ENCODE measurements around the gene DSCAML1.

Gene DSCAML1

DNA sequence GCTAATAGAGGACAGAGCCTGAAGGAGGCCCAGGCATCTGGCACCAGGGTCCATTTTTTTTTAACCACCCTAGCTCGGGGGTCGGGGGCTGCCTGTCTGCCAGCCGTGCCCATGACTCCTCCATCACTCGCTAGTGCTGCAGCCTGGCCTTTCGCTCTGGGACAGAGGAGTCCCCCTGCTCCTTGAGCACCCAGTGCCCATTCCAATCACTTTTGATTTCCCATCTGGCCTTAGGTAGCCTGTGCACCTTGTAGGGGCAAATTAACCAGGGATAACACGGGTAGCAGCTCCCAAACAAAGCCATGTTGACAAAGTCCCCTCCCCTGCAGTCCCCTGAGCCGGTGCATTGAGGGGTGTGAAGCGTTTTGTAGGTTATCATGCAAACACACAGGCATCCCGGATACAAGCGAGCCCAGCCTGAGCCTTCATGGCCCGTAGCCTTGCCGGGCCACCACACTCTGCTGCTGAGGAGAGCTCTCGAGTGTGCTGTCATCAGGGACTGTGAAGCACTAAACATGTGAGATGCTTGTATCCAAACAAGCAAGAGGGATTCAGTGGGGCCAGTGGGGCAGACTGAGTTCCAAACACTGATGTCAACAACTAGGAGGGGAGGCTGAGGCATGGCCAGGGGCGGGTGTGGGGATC is 208.7 kb downstream of the DSCAML1 start:
- Histone ChIP-seq H3K27ac (ENCODE audit: low read depth, low read length) (no peak overlapping the region), H3K9ac (ENCODE audit: low read depth, low read length) (no peak overlapping the region), H3K9me3 (ENCODE audit: control insufficient read depth, insufficient read depth, low read length) (no peaks in the 10 kb centered on the region), H3K4me3 (ENCODE audit: low read depth, low read length) (no peak overlapping the region), H3K27me3 (ENCODE audit: control insufficient read depth, insufficient read depth, low read length) (peaks cover 13% of the 10 kb centered on the region), H3K36me3 (ENCODE audit: control insufficient read depth, insufficient read depth, low read length) (no peaks in the 10 kb centered on the region), H3K4me1 (ENCODE audit: control insufficient read depth, insufficient read depth, low read length) (peaks cover 12% of the 10 kb centered on the region)

- no peak overlapping the region for H3K9ac ChIP-seq (ENCODE audit: low read depth, low read length)
- H3K4me1 ChIP-seq (ENCODE audit: control insufficient read depth, insufficient read depth, low read length) = peaks cover 14% of the 10 kb centered on the region
- no peak overlapping the region for H3K27ac ChIP-seq (ENCODE audit: low read depth, low read length)
- no peak overlapping the region for H3K4me3 ChIP-seq (ENCODE audit: low read depth, low read length)
- no peaks in the 10 kb centered on the region for H3K36me3 ChIP-seq (ENCODE audit: control insufficient read depth, insufficient read depth, low read length)
- peaks cover 13% of the 10 kb centered on the region for H3K27me3 ChIP-seq (ENCODE audit: control insufficient read depth, insufficient read depth, low read length)
- no peaks in the 10 kb centered on the region for H3K9me3 ChIP-seq (ENCODE audit: control insufficient read depth, insufficient read depth, low read length)
Observed at GRCh38 chr11:117587416-117587815, 209.6 kb downstream of the DSCAML1 start.

DNA sequence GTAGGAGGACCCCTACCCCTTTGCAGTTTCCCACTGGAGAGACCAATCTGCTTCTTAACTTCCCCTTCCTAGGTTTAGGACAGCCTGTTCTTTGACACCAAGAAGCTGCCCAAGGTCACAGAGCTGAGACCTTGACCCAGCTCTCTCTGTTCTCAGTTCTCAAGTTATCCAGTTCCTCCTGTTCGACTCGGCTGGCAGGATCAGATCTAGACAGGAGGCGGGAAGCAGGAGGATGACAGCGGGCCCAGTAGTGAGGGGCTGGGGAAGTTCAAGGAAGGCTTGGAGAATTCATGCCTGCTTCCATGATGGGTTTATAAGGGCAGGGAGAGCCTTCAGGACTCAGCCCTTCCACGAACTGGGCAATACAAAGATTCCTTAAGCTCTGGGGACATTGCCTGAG is 210.6 kb downstream of the DSCAML1 start:
- peaks cover 13% of the 10 kb centered on the region for H3K27me3 ChIP-seq (ENCODE audit: control insufficient read depth, insufficient read depth, low read length)
- no peak overlapping the region for H3K4me3 ChIP-seq (ENCODE audit: low read depth, low read length)
- no peaks in the 10 kb centered on the region for H3K9me3 ChIP-seq (ENCODE audit: control insufficient read depth, insufficient read depth, low read length)
- no peak overlapping the region for H3K27ac ChIP-seq (ENCODE audit: low read depth, low read length)
- H3K9ac ChIP-seq (ENCODE audit: low read depth, low read length) = no peak overlapping the region
- peaks cover 14% of the 10 kb centered on the region for H3K4me1 ChIP-seq (ENCODE audit: control insufficient read depth, insufficient read depth, low read length)
- no peaks in the 10 kb centered on the region for H3K36me3 ChIP-seq (ENCODE audit: control insufficient read depth, insufficient read depth, low read length)

DNA sequence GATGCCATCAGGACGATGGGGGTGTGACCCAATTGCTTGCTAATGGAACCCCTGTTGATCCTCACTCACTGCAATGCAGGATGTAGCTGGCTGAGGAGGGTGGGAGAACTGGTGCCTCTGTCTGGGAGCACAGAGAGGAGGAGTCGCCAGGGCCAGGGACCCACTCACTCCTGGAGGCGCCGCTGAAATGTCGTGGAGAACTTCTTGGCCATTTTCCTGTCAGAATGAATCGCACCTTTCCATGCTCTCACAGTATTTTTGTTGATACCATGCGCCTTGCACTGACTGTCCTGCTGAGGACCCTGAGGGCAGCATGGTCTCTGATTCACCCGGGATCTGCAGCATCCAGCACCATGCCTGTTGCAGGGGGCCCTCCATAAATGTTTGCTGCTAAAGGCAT is 211.4 kb downstream of the DSCAML1 start:
- Histone ChIP-seq H3K27ac (ENCODE audit: low read depth, low read length) (no peak overlapping the region), H3K4me1 (ENCODE audit: control insufficient read depth, insufficient read depth, low read length) (peaks cover 20% of the 10 kb centered on the region), H3K4me3 (ENCODE audit: low read depth, low read length) (no peak overlapping the region), H3K36me3 (ENCODE audit: control insufficient read depth, insufficient read depth, low read length) (no peaks in the 10 kb centered on the region), H3K9ac (ENCODE audit: low read depth, low read length) (no peak overlapping the region), H3K9me3 (ENCODE audit: control insufficient read depth, insufficient read depth, low read length) (no peaks in the 10 kb centered on the region), H3K27me3 (ENCODE audit: control insufficient read depth, insufficient read depth, low read length) (peaks cover 13% of the 10 kb centered on the region)

DNA sequence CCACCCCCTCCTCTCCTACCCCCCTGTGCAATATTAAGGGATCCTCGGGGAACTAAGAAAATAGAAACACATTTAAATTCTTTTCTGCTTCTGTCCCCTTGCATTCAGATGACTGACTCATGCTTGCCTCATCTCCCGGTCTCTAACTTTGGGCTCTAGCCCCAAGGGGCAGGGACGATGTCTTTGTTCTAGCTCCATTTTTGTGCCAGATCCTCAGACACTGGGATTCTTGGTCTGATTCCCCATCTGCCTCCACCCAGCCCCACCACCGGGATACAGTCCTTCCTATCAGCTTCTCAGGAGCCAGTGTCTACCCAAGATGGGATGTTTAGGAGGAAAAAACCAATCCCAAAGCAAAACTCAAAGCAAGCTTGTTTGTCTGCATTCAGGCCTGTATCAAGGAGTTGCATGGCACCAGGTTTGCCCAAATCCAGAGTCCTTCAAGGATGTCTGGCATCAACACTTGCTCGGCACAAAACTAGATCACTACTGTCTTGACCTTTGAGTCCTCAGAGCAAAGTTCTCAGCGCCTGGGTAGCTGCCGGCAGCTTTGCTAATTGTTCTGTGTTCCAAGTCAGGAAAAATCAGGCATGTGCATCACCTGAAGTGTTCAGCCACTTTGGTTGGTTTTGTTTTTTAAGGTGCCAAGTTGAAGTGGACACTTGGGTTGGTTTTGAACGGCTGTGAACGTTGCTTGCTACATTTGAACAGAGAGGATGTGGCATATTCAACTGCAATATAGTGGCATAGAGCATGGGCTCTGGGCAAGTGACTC is 212.8 kb downstream of the DSCAML1 start:
- Histone ChIP-seq H3K36me3 (ENCODE audit: control insufficient read depth, insufficient read depth, low read length) (no peaks in the 10 kb centered on the region), H3K4me1 (ENCODE audit: control insufficient read depth, insufficient read depth, low read length) (peaks cover 23% of the 10 kb centered on the region), H3K4me3 (ENCODE audit: low read depth, low read length) (no peak overlapping the region), H3K27me3 (ENCODE audit: control insufficient read depth, insufficient read depth, low read length) (peaks cover 13% of the 10 kb centered on the region), H3K9ac (ENCODE audit: low read depth, low read length) (no peak overlapping the region), H3K9me3 (ENCODE audit: control insufficient read depth, insufficient read depth, low read length) (no peaks in the 10 kb centered on the region), H3K27ac (ENCODE audit: low read depth, low read length) (peak overlapping the region; percentile 69)

DNA sequence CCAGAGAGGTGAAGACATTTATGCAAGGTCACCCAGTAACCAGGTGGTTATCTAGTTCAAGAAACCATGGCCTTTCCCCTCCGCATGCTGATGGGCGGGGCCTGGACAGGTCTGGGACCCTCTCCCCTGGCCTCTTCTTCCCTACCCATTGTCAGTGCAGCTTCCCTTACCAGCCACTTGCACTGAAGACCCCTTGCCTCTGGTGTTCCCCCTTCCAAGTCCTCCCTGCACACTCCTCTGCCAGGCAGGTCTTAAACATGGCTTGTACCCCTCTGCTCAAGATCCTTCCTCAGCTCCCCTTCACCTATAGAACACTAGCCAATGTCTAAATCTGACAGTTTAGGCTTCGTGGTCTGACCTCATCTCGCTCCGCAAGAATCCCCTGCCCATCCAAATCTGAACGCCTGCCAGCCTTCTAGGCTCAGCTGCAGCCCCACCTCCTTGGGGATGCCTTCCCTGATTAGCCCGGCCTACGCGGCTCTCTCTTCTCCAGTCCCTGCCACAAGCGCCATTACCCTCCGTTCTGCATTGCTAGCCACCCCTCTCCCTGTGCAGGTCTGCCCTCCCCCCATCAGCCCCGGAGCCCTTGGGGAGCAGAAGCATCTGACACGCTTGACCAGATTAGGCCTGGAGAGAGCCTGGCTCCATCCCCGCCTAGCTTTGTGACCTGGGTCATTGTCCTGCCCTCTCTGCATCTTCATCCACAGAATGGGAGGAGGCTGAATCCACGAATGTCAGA is 213.8 kb downstream of the DSCAML1 start:
- Histone ChIP-seq H3K9ac (ENCODE audit: low read depth, low read length) (no peak overlapping the region), H3K27ac (ENCODE audit: low read depth, low read length) (peak overlapping the region; percentile 69), H3K4me3 (ENCODE audit: low read depth, low read length) (no peak overlapping the region), H3K4me1 (ENCODE audit: control insufficient read depth, insufficient read depth, low read length) (peaks cover 23% of the 10 kb centered on the region), H3K9me3 (ENCODE audit: control insufficient read depth, insufficient read depth, low read length) (no peaks in the 10 kb centered on the region), H3K36me3 (ENCODE audit: control insufficient read depth, insufficient read depth, low read length) (no peaks in the 10 kb centered on the region), H3K27me3 (ENCODE audit: control insufficient read depth, insufficient read depth, low read length) (peaks cover 13% of the 10 kb centered on the region)

DNA sequence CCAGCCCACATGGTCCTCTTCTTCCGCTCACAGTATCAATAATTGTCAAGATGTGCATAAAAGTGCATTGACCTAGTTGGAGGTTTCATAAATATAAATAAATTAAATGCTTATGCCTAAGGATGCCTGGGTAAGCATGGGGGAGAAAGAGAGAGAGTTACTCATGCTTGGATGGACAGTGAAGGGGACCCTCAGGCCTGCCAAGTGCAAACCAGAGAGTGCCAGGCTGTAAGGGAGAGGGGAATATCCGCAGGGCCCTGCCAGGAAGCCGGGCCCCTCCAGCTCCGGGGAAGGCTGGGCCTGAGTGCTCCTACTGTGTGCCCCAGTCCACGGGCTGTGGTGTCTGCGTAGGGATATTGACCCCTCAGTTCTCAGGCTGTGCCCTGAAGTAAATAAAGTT is 214.6 kb downstream of the DSCAML1 start:
- H3K27ac ChIP-seq (ENCODE audit: low read depth, low read length) = no peak overlapping the region
- no peaks in the 10 kb centered on the region for H3K36me3 ChIP-seq (ENCODE audit: control insufficient read depth, insufficient read depth, low read length)
- H3K9me3 ChIP-seq (ENCODE audit: control insufficient read depth, insufficient read depth, low read length) = no peaks in the 10 kb centered on the region
- no peak overlapping the region for H3K9ac ChIP-seq (ENCODE audit: low read depth, low read length)
- no peak overlapping the region for H3K4me3 ChIP-seq (ENCODE audit: low read depth, low read length)
- peaks cover 10% of the 10 kb centered on the region for H3K27me3 ChIP-seq (ENCODE audit: control insufficient read depth, insufficient read depth, low read length)
- H3K4me1 ChIP-seq (ENCODE audit: control insufficient read depth, insufficient read depth, low read length) = peaks cover 23% of the 10 kb centered on the region

DNA sequence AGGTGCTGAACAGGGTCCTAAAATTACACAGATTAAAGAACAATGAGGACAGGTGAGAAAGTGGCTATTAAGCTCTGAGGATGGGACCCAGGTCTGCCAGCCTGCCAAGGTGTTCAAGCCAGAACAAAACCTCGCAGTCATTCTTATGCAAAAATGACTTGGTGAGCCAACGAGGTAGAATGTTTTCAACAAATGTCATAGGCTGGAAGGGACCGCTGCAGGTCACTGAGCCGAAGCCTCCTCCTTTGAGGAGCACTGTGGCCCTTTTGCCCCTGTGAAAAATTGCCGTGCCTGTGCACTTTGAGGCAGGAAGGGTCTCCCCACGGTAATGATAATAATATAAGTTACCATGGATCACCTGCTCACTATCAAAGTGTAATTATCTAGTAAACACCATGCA is 216.2 kb downstream of the DSCAML1 start:
- Histone ChIP-seq H3K4me3 (ENCODE audit: low read depth, low read length) (no peak overlapping the region), H3K27ac (ENCODE audit: low read depth, low read length) (no peak overlapping the region), H3K9me3 (ENCODE audit: control insufficient read depth, insufficient read depth, low read length) (no peaks in the 10 kb centered on the region), H3K9ac (ENCODE audit: low read depth, low read length) (no peak overlapping the region), H3K4me1 (ENCODE audit: control insufficient read depth, insufficient read depth, low read length) (peaks cover 23% of the 10 kb centered on the region), H3K36me3 (ENCODE audit: control insufficient read depth, insufficient read depth, low read length) (no peaks in the 10 kb centered on the region), H3K27me3 (ENCODE audit: control insufficient read depth, insufficient read depth, low read length) (peaks cover 9% of the 10 kb centered on the region)

DNA sequence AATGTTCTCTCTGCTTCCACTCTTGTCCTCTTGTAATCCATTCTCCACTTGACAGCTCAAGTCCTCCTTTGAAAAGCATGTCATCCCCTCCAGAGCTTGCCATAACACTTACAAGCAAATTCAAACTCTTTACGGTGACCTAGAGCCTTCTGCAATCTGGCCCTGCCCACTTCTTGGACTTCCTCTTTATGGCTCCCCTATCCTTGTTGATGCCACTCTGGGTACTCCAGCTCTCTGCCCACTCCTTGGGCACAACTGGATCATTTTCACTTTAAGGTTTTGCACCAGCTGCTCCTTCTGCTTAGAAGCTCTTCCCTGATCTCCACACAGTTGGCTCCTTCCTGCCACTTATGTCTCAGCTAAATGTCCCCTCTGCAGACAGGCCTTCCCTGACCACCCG is 217.9 kb downstream of the DSCAML1 start:
- no peaks in the 10 kb centered on the region for H3K36me3 ChIP-seq (ENCODE audit: control insufficient read depth, insufficient read depth, low read length)
- no peak overlapping the region for H3K4me3 ChIP-seq (ENCODE audit: low read depth, low read length)
- no peaks in the 10 kb centered on the region for H3K27me3 ChIP-seq (ENCODE audit: control insufficient read depth, insufficient read depth, low read length)
- H3K9me3 ChIP-seq (ENCODE audit: control insufficient read depth, insufficient read depth, low read length) = no peaks in the 10 kb centered on the region
- H3K9ac ChIP-seq (ENCODE audit: low read depth, low read length) = no peak overlapping the region
- H3K27ac ChIP-seq (ENCODE audit: low read depth, low read length) = no peak overlapping the region
- H3K4me1 ChIP-seq (ENCODE audit: control insufficient read depth, insufficient read depth, low read length) = peaks cover 19% of the 10 kb centered on the region

DNA sequence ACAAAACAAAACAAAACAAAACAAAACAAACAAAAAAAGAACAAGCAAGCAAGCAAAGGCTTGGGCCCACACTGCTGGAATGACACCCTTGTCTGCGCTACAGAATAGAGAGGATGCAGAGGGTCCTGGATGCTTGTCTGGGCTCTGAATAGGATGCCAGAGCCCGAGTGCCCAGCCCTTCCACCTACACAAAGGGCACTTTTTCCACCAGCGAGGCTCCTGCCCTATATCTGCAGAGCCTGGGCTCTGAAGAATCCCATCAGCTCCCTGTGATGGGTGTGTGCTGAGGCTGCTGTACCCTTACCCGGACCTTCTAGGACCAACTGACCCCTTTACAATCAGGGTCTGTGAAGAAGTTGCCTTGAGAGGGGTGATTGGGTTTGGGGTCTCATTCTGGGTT is 221.2 kb downstream of the DSCAML1 start:
- Histone ChIP-seq H3K36me3 (ENCODE audit: control insufficient read depth, insufficient read depth, low read length) (no peaks in the 10 kb centered on the region), H3K27ac (ENCODE audit: low read depth, low read length) (no peak overlapping the region), H3K9ac (ENCODE audit: low read depth, low read length) (no peak overlapping the region), H3K27me3 (ENCODE audit: control insufficient read depth, insufficient read depth, low read length) (no peaks in the 10 kb centered on the region), H3K4me3 (ENCODE audit: low read depth, low read length) (no peak overlapping the region), H3K4me1 (ENCODE audit: control insufficient read depth, insufficient read depth, low read length) (peaks cover 5% of the 10 kb centered on the region), H3K9me3 (ENCODE audit: control insufficient read depth, insufficient read depth, low read length) (no peaks in the 10 kb centered on the region)

DNA sequence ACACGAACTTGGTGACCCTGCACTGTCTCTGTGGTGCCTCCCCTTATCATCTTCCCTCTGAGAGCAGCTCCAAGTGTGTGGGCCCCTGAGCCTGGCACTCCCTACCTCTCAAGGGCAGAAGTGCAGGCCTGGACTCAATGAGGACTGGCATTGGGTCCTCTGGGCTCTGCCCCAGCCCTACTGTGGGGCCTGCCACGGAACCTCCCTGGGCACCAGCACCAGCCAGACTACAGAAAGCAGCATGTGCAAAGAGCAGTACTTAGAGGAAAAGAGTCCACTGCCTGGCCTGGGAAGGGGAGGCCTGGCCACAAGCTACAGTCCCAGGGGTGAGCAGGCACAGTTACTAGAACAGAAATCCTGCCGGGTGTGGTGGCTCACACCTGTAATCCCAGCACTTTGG is 222.5 kb downstream of the DSCAML1 start:
- no peaks in the 10 kb centered on the region for H3K4me1 ChIP-seq (ENCODE audit: control insufficient read depth, insufficient read depth, low read length)
- no peak overlapping the region for H3K27ac ChIP-seq (ENCODE audit: low read depth, low read length)
- no peak overlapping the region for H3K4me3 ChIP-seq (ENCODE audit: low read depth, low read length)
- no peaks in the 10 kb centered on the region for H3K36me3 ChIP-seq (ENCODE audit: control insufficient read depth, insufficient read depth, low read length)
- H3K9me3 ChIP-seq (ENCODE audit: control insufficient read depth, insufficient read depth, low read length) = no peaks in the 10 kb centered on the region
- H3K27me3 ChIP-seq (ENCODE audit: control insufficient read depth, insufficient read depth, low read length) = no peaks in the 10 kb centered on the region
- no peak overlapping the region for H3K9ac ChIP-seq (ENCODE audit: low read depth, low read length)

Measured in HUES48 (cell line).